Erythroblast (primary cell): ENCODE results near the gene MCM3AP.

Experiments
- GATA1 ChIP-seq: IDR thresholded peaks from 2 replicates; pipeline ENCODE4 v1.6.1; 2011; ENCODE audit warnings: low read depth, mild to moderate bottlenecking, control low read depth, low read length, moderate library complexity
- POLR2A ChIP-seq: IDR thresholded peaks from 2 replicates; pipeline ENCODE4 v1.6.1; 2011; ENCODE audit warnings: mild to moderate bottlenecking, low read length

- TF ChIP-seq POLR2A (peak; percentile 99), GATA1 (peak; percentile 95)
Measured at GRCh38 chr21:46320331-46320801, 35.0 kb upstream of the MCM3AP start.
